Calu3 (cell line): ENCODE measurements around the gene ZSCAN22. TPM values are rescaled to one million over a fixed set of nuclear protein-coding genes. Genes with fewer than 3 reads are reported as not detected.

Experiments used
- BruUV-seq: library from RNA; stranded (reverse); fragments of 400-500 nt; replicated peaks from 2 replicates; lab custom pipeline; 2021; lab: Mats Ljungman, UMichigan
- CTCF ChIA-PET: fragments of 300-600 bp; sonication (Branson Sonifier 250); formaldehyde crosslinking; loops from one replicate; lab custom pipeline; 2022; ENCODE audit warnings: antibody characterized with exemption; lab: Charles Lee
- DNase-seq: peaks from one replicate; pipeline ENCODE4 v3.0.0; 2022
- H3K27ac Mint-ChIP-seq: one replicate; pipeline ENCODE4 v1.8.0; 2022; ENCODE audit warnings: mixed read lengths; ENCODE audit not compliant: unreplicated experiment
- H3K27me3 Mint-ChIP-seq: one replicate; pipeline ENCODE4 v1.8.0; 2022; ENCODE audit warnings: mixed read lengths; ENCODE audit not compliant: unreplicated experiment
- H3K36me3 Mint-ChIP-seq: one replicate; pipeline ENCODE4 v1.8.0; 2022; ENCODE audit warnings: mild to moderate bottlenecking, moderate library complexity, mixed read lengths; ENCODE audit not compliant: insufficient read depth, unreplicated experiment
- H3K4me1 Mint-ChIP-seq: one replicate; pipeline ENCODE4 v1.8.0; 2022; ENCODE audit warnings: mild to moderate bottlenecking, low read depth, mixed read lengths; ENCODE audit not compliant: unreplicated experiment
- H3K4me3 Mint-ChIP-seq: one replicate; pipeline ENCODE4 v1.8.0; 2022; ENCODE audit warnings: mild to moderate bottlenecking, low read depth, moderate library complexity, mixed read lengths; ENCODE audit not compliant: unreplicated experiment
- H3K9me3 Mint-ChIP-seq: one replicate; pipeline ENCODE4 v1.8.0; 2022; ENCODE audit warnings: low read depth, mixed read lengths; ENCODE audit not compliant: unreplicated experiment
- intact Hi-C: fragments of 100-400 bp; cut with micrococcal nuclease; formaldehyde crosslinking; loops from one replicate; pipeline ENCODE4 v1.10.0; 2022; ENCODE audit not compliant: unreplicated experiment
- total RNA-seq: library from RNA; stranded (reverse); gene quantifications from 2 replicates; pipeline ENCODE4 v1.2.3, GENCODE V29; 2022
- TF ChIP-seq, protein P1 (sequence below): fragments of 200-600 bp; IDR thresholded peaks from one replicate; pipeline ENCODE4 v1.8.0; 2022; ENCODE audit warnings: antibody characterized with exemption; ENCODE audit not compliant: unreplicated experiment

ZSCAN22 gene
- total RNA-seq, 1 experiment from 2014 or later, result 4.6 TPM

- Mint-ChIP-seq H3K36me3 (peaks cover 71% of the 10 kb centered on the region), H3K27ac (peak overlapping the region; percentile 96), H3K9me3 (peaks cover 6% of the 10 kb centered on the region), H3K4me3 (peak overlapping the region; percentile 99), H3K4me1 (peaks cover 21% of the 10 kb centered on the region), H3K27me3 (no peaks in the 10 kb centered on the region)
- intact Hi-C loops, result no loop called here
- BruUV-seq, result no TSS peak
- TF ChIP-seq, protein P1, sequence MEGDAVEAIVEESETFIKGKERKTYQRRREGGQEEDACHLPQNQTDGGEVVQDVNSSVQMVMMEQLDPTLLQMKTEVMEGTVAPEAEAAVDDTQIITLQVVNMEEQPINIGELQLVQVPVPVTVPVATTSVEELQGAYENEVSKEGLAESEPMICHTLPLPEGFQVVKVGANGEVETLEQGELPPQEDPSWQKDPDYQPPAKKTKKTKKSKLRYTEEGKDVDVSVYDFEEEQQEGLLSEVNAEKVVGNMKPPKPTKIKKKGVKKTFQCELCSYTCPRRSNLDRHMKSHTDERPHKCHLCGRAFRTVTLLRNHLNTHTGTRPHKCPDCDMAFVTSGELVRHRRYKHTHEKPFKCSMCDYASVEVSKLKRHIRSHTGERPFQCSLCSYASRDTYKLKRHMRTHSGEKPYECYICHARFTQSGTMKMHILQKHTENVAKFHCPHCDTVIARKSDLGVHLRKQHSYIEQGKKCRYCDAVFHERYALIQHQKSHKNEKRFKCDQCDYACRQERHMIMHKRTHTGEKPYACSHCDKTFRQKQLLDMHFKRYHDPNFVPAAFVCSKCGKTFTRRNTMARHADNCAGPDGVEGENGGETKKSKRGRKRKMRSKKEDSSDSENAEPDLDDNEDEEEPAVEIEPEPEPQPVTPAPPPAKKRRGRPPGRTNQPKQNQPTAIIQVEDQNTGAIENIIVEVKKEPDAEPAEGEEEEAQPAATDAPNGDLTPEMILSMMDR, result no peak
- no peak for DNase-seq
- CTCF ChIA-PET, result no interaction called here
These were observed 22.5 kb upstream of the ZSCAN22 start for GRCh38 chr19:58304255-58304654.

GRCh38 chr19:58304748-58305064, 22.1 kb upstream of the ZSCAN22 start:
- CTCF ChIA-PET, result interaction anchor here (0.6 kb wide), 1 partner anchor 160 kb away, joined by 3 read pairs; no protein-coding TSS in a partner anchor
- Mint-ChIP-seq H3K27me3 (no peaks in the 10 kb centered on the region), H3K4me3 (peak overlapping the region; percentile 99), H3K9me3 (peaks cover 6% of the 10 kb centered on the region), H3K36me3 (peaks cover 73% of the 10 kb centered on the region), H3K27ac (peak overlapping the region; percentile 96), H3K4me1 (peaks cover 21% of the 10 kb centered on the region)
- DNase-seq, result no peak
- TF ChIP-seq, protein P1, result no peak
- BruUV-seq, result no TSS peak
- intact Hi-C loops, result loop anchor here (1.0 kb wide), 1 partner anchor 26 kb away; the partner anchor contains the start of gene ZNF8

- intact Hi-C loops, result loop anchor here (1.0 kb wide), 1 partner anchor 27 kb away; the partner anchor contains the start of gene ZNF8
- Mint-ChIP-seq H3K27ac (peak within 1 kb of the TSS; percentile 96), H3K9me3 (peaks cover 6% of the 10 kb centered on the region), H3K27me3 (no peaks in the 10 kb centered on the region), H3K4me3 (peak within 1 kb of the TSS; percentile 99), H3K36me3 (peaks cover 73% of the 10 kb centered on the region), H3K4me1 (peaks cover 21% of the 10 kb centered on the region)
- BruUV-seq, result no TSS peak
- peak; percentile 96 for DNase-seq
- TF ChIP-seq, protein P1, result no peak
- CTCF ChIA-PET, result interaction anchor here (0.6 kb wide), 2 partner anchors 60 to 160 kb away, joined by 3 to 7 read pairs; no protein-coding TSS in a partner anchor
These were observed 21.5 kb upstream of the ZSCAN22 start, which contains the start of gene ERVK3-1 for GRCh38 chr19:58305065-58305931. Gene ERVK3-1 (plus strand): TSS chr19:58305377. CDS start chr19:58312169, 6,792 bp downstream.

GRCh38 chr19:58305932-58306323, 20.9 kb upstream of the ZSCAN22 start:
- no peaks in the 10 kb centered on the region for H3K27me3 Mint-ChIP-seq
- BruUV-seq, result no TSS peak
- H3K4me1 Mint-ChIP-seq, result peaks cover 21% of the 10 kb centered on the region
- H3K27ac Mint-ChIP-seq, result peak overlapping the region; percentile 96
- peaks cover 66% of the 10 kb centered on the region for H3K36me3 Mint-ChIP-seq
- peak; percentile 30 for DNase-seq
- TF ChIP-seq, protein P1, result no peak
- peaks cover 3% of the 10 kb centered on the region for H3K9me3 Mint-ChIP-seq
- intact Hi-C loops, result loop anchor here (1.0 kb wide), 1 partner anchor 28 kb away; the partner anchor contains the start of gene ZNF8
- H3K4me3 Mint-ChIP-seq, result peak overlapping the region; percentile 99
- CTCF ChIA-PET, result interaction anchor here (0.6 to 1.1 kb wide), 2 partner anchors 56 to 61 kb away, joined by 3 to 7 read pairs; partner anchors contain the start of gene ZNF497
